Measurements from ENCODE around the gene ADAMTSL5. TPM values are rescaled to one million over a fixed set of nuclear protein-coding genes. Genes with fewer than 3 reads are reported as not detected.

The ADAMTSL5 gene
- total RNA-seq, 1 donor from 2014 or later, result 16.9 TPM

- H3K27me3 Mint-ChIP-seq (ENCODE audit: low read depth), result peaks cover 21% of the 10 kb centered on the region
- no peaks in the 10 kb centered on the region for H3K36me3 Mint-ChIP-seq (ENCODE audit: low read depth)
- no peaks in the 10 kb centered on the region for H3K9me3 Mint-ChIP-seq (ENCODE audit: low read depth)
- H3K4me3 Mint-ChIP-seq (ENCODE audit: unreplicated experiment), result no peak overlapping the region
- no peak for TF ChIP-seq CTCF (IDR thresholded peaks at IDR 0.05)
- peaks cover 5% of the 10 kb centered on the region for H3K4me1 Mint-ChIP-seq (ENCODE audit: low read depth)
- DNase-seq (ENCODE audit: low spot score), result no peak
- no peak overlapping the region for H3K27ac Mint-ChIP-seq (ENCODE audit: unreplicated experiment)
Observed at GRCh38 chr19:1528596-1529429, 16.0 kb upstream of the ADAMTSL5 start.

GRCh38 chr19:1527650-1528309 is 15.0 kb upstream of the ADAMTSL5 start:
- DNase-seq (ENCODE audit: low spot score), result no peak
- Mint-ChIP-seq H3K36me3 (ENCODE audit: low read depth) (no peaks in the 10 kb centered on the region), H3K27me3 (ENCODE audit: low read depth) (peaks cover 28% of the 10 kb centered on the region), H3K4me3 (ENCODE audit: unreplicated experiment) (no peak overlapping the region), H3K27ac (ENCODE audit: unreplicated experiment) (no peak overlapping the region), H3K9me3 (ENCODE audit: low read depth) (no peaks in the 10 kb centered on the region), H3K4me1 (ENCODE audit: low read depth) (peaks cover 5% of the 10 kb centered on the region)
- no peak for TF ChIP-seq CTCF (IDR thresholded peaks at IDR 0.05)

- no peak for DNase-seq (ENCODE audit: low spot score)
- H3K9me3 Mint-ChIP-seq (ENCODE audit: low read depth), result no peaks in the 10 kb centered on the region
- H3K27me3 Mint-ChIP-seq (ENCODE audit: low read depth), result peaks cover 28% of the 10 kb centered on the region
Observed at GRCh38 chr19:1526979-1527649, 14.3 kb upstream of the ADAMTSL5 start.

GRCh38 chr19:1526066-1526778 is 13.4 kb upstream of the ADAMTSL5 start:
- no peak overlapping the region for H3K27ac Mint-ChIP-seq (ENCODE audit: unreplicated experiment)
- H3K27me3 Mint-ChIP-seq (ENCODE audit: low read depth), result peaks cover 28% of the 10 kb centered on the region
- no peak for TF ChIP-seq CTCF (IDR thresholded peaks at IDR 0.05)
- H3K36me3 Mint-ChIP-seq (ENCODE audit: low read depth), result no peaks in the 10 kb centered on the region
- H3K4me3 Mint-ChIP-seq (ENCODE audit: unreplicated experiment), result no peak overlapping the region
- peaks cover 5% of the 10 kb centered on the region for H3K4me1 Mint-ChIP-seq (ENCODE audit: low read depth)
- DNase-seq (ENCODE audit: low spot score), result no peak
- H3K9me3 Mint-ChIP-seq (ENCODE audit: low read depth), result no peaks in the 10 kb centered on the region

More at GRCh38 chr19:1526979-1527649, 14.3 kb upstream of the ADAMTSL5 start:
- Mint-ChIP-seq H3K36me3 (ENCODE audit: low read depth) (no peaks in the 10 kb centered on the region), H3K27ac (ENCODE audit: unreplicated experiment) (no peak overlapping the region), H3K4me3 (ENCODE audit: unreplicated experiment) (no peak overlapping the region), H3K4me1 (ENCODE audit: low read depth) (peaks cover 5% of the 10 kb centered on the region)
- TF ChIP-seq CTCF (IDR thresholded peaks at IDR 0.05), result no peak

- no peaks in the 10 kb centered on the region for H3K9me3 Mint-ChIP-seq (ENCODE audit: low read depth)
- TF ChIP-seq CTCF (IDR thresholded peaks at IDR 0.05), result no peak
- H3K27ac Mint-ChIP-seq (ENCODE audit: unreplicated experiment), result no peak overlapping the region
- no peak for DNase-seq (ENCODE audit: low spot score)
- no peak overlapping the region for H3K4me3 Mint-ChIP-seq (ENCODE audit: unreplicated experiment)
- H3K27me3 Mint-ChIP-seq (ENCODE audit: low read depth), result peaks cover 28% of the 10 kb centered on the region
- H3K4me1 Mint-ChIP-seq (ENCODE audit: low read depth), result peaks cover 5% of the 10 kb centered on the region
- no peaks in the 10 kb centered on the region for H3K36me3 Mint-ChIP-seq (ENCODE audit: low read depth)
Observed at GRCh38 chr19:1525343-1525742, 12.5 kb upstream of the ADAMTSL5 start.

All from chondrocyte (in vitro differentiated cells).